Measurements from ENCODE around the gene PSMB10.
"Not testable (repeated sequence)": the region's sequence is repeated elsewhere in the genome, so short reads cannot be mapped to it uniquely, and the experiment has no call there.

Gene PSMB10

GRCh38 chr16:67940446-67941089, 3.9 kb upstream of the PSMB10 start:
- DNase-seq (ENCODE audit: low read depth): no peak
- no peak for TF ChIP-seq CTCF (conservative IDR thresholded peaks at IDR 0.05; ENCODE audit: low read depth, low read length)
- no peak overlapping the region for H3K4me3 ChIP-seq (ENCODE audit: low read length)

- no peak for DNase-seq (ENCODE audit: low read depth)
- no peak for TF ChIP-seq CTCF (conservative IDR thresholded peaks at IDR 0.05; ENCODE audit: low read depth, low read length)
- no peak overlapping the region for H3K4me3 ChIP-seq (ENCODE audit: low read length)
These were observed 3.1 kb upstream of the PSMB10 start for GRCh38 chr16:67939507-67940445.

GRCh38 chr16:67937713-67938112, 1.1 kb upstream of the PSMB10 start:
- H3K4me3 ChIP-seq (ENCODE audit: low read length); DNase-seq (ENCODE audit: low read depth): not testable (repeated sequence)

GRCh38 chr16:67936880-67937605, 393 bp upstream of the PSMB10 start:
- TF ChIP-seq CTCF (conservative IDR thresholded peaks at IDR 0.05; ENCODE audit: low read depth, low read length): no peak
- H3K4me3 ChIP-seq (ENCODE audit: low read length): peak overlapping the region; percentile 96
- no peak for DNase-seq (ENCODE audit: low read depth)

- peak overlapping the region; percentile 96 for H3K4me3 ChIP-seq (ENCODE audit: low read length)
- no peak for TF ChIP-seq CTCF (conservative IDR thresholded peaks at IDR 0.05; ENCODE audit: low read depth, low read length)
These were observed 1.1 kb downstream of the PSMB10 start for GRCh38 chr16:67935402-67936123.

GRCh38 chr16:67935101-67935401, 1.6 kb downstream of the PSMB10 start:
- peak overlapping the region; percentile 96 for H3K4me3 ChIP-seq (ENCODE audit: low read length)
- no peak for TF ChIP-seq CTCF (conservative IDR thresholded peaks at IDR 0.05; ENCODE audit: low read depth, low read length)
- no peak for DNase-seq (ENCODE audit: low read depth)

More at GRCh38 chr16:67935402-67936123, 1.1 kb downstream of the PSMB10 start:
- peak; percentile 89 for DNase-seq (ENCODE audit: low read depth)
